GM21825 (cell line): ENCODE measurements around the gene SLC17A8.

Experiments used
- ATAC-seq: cut with Tn5 transposase; IDR thresholded peaks from one replicate; pipeline ENCODE4 v1.9.1; 2021; ENCODE audit warnings: mild to moderate bottlenecking, moderate library complexity; ENCODE audit not compliant: unreplicated experiment

Gene SLC17A8

GRCh38 chr12:100368066-100368465 lies 11.2 kb downstream of the SLC17A8 start:
- ATAC-seq: no peak

GRCh38 chr12:100371146-100371545 lies 14.3 kb downstream of the SLC17A8 start:
- no peak for ATAC-seq

GRCh38 chr12:100372853-100373640 lies 16.2 kb downstream of the SLC17A8 start:
- no peak for ATAC-seq

GRCh38 chr12:100375038-100375735 lies 18.3 kb downstream of the SLC17A8 start:
- ATAC-seq: no peak

GRCh38 chr12:100376161-100376560 lies 19.3 kb downstream of the SLC17A8 start:
- ATAC-seq: no peak

- no peak for ATAC-seq
Observed at GRCh38 chr12:100381379-100381778, 24.5 kb downstream of the SLC17A8 start.

GRCh38 chr12:100382338-100382737 lies 25.5 kb downstream of the SLC17A8 start:
- ATAC-seq: no peak

- ATAC-seq: no peak
Observed at GRCh38 chr12:100383586-100384558, 27.0 kb downstream of the SLC17A8 start.

GRCh38 chr12:100384559-100384935 lies 27.7 kb downstream of the SLC17A8 start:
- no peak for ATAC-seq

- ATAC-seq: no peak
Observed at GRCh38 chr12:100388382-100388781, 31.5 kb downstream of the SLC17A8 start.

- no peak for ATAC-seq
Observed at GRCh38 chr12:100391856-100392255, 35.0 kb downstream of the SLC17A8 start.

- no peak for ATAC-seq
Observed at GRCh38 chr12:100393200-100393599, 36.3 kb downstream of the SLC17A8 start.

GRCh38 chr12:100395811-100396210 lies 38.9 kb downstream of the SLC17A8 start:
- ATAC-seq: no peak

- ATAC-seq: no peak
Observed at GRCh38 chr12:100398307-100398706, 41.4 kb downstream of the SLC17A8 start.

GRCh38 chr12:100399095-100399494 lies 42.2 kb downstream of the SLC17A8 start:
- no peak for ATAC-seq

- no peak for ATAC-seq
Observed at GRCh38 chr12:100401660-100402059, 44.8 kb downstream of the SLC17A8 start.

- ATAC-seq: no peak
Observed at GRCh38 chr12:100402763-100403162, 45.9 kb downstream of the SLC17A8 start.

GRCh38 chr12:100403446-100403845 lies 46.6 kb downstream of the SLC17A8 start:
- no peak for ATAC-seq

- no peak for ATAC-seq
Observed at GRCh38 chr12:100404769-100405407, 48.0 kb downstream of the SLC17A8 start.

GRCh38 chr12:100413001-100413400 lies 56.1 kb downstream of the SLC17A8 start:
- no peak for ATAC-seq

GRCh38 chr12:100414739-100415138 lies 57.9 kb downstream of the SLC17A8 start:
- no peak for ATAC-seq
